ENCODE results near the gene DCAF16. TPM values are rescaled to one million over a fixed set of nuclear protein-coding genes. Genes with fewer than 3 reads are reported as not detected.

Gene DCAF16
- polyA plus RNA-seq, 1 donor (not counting 4 experiments of a cell fraction or from before 2014, with no cell fraction given), result 16.2 TPM

- Histone ChIP-seq H4K20me1 (ENCODE audit: control insufficient read depth, extremely low read depth, insufficient read depth, low read length) (no peaks in the 10 kb centered on the region), H3K4me2 (ENCODE audit: control insufficient read depth, extremely low read depth, insufficient read depth, low read depth, low read length) (no peak overlapping the region), H3K9me3 (ENCODE audit: control insufficient read depth, low read depth, low read length) (no peaks in the 10 kb centered on the region), H3K9me1 (ENCODE audit: control insufficient read depth, extremely low read depth, insufficient read depth, low read length) (no peaks in the 10 kb centered on the region), H2AFZ (ENCODE audit: control insufficient read depth, low read length) (peak overlapping the region; percentile 22), H3K4me1 (ENCODE audit: control insufficient read depth, extremely low read depth, insufficient read depth, low read length) (peaks cover 3% of the 10 kb centered on the region), H3K27me3 (ENCODE audit: control insufficient read depth, extremely low read depth, insufficient read depth, low read length) (no peaks in the 10 kb centered on the region), H3K4me3 (ENCODE audit: control insufficient read depth in 2 of 3, extremely low read depth in 1 of 3, insufficient read depth in 2 of 3, low read depth in 1 of 3, low read length in 3 of 3) (no peak overlapping the region), H3K36me3 (ENCODE audit: control insufficient read depth in 2 of 2, extremely low read depth in 1 of 2, insufficient read depth in 2 of 2, low read length in 2 of 2) (no peaks in the 10 kb centered on the region), H3K79me2 (ENCODE audit: control insufficient read depth, insufficient read depth, low read length) (peaks cover 45% of the 10 kb centered on the region), H3K9ac (ENCODE audit: control insufficient read depth, extremely low read depth, insufficient read depth, low read length) (no peak overlapping the region), H3K27ac (ENCODE audit: control insufficient read depth, insufficient read depth, low read length) (no peak overlapping the region)
- no peak for DNase-seq (ENCODE audit: low read depth, low spot score)
- dilution Hi-C loops (cut with MboI; ENCODE audit: extremely low pct_ligation_motif_present, low sequenced_read_pairs), result no loop called here
- peak; percentile 51 for FAIRE-seq
- TF ChIP-seq CTCF (optimal IDR thresholded peaks at IDR 0.05 in 1 of 3, IDR thresholded peaks at IDR 0.05 in 1 of 3, conservative IDR thresholded peaks at IDR 0.05 in 1 of 3; ENCODE audit: extremely low read depth in 1 of 3, insufficient read depth in 2 of 3, low read length in 3 of 3), result peak in 2 of 3 experiments; percentile 37 to 41
- no peak for TF ChIP-seq EZH2 (IDR thresholded peaks at IDR 0.05; ENCODE audit: low read length)
Observed at GRCh38 chr4:17817027-17817426, 6.5 kb upstream of the DCAF16 start.

- Histone ChIP-seq H3K4me3 (ENCODE audit: control insufficient read depth in 2 of 3, extremely low read depth in 1 of 3, insufficient read depth in 2 of 3, low read depth in 1 of 3, low read length in 3 of 3) (no peak overlapping the region), H3K79me2 (ENCODE audit: control insufficient read depth, insufficient read depth, low read length) (peaks cover 54% of the 10 kb centered on the region), H3K9ac (ENCODE audit: control insufficient read depth, extremely low read depth, insufficient read depth, low read length) (no peak overlapping the region), H3K4me1 (ENCODE audit: control insufficient read depth, extremely low read depth, insufficient read depth, low read length) (peaks cover 3% of the 10 kb centered on the region), H3K36me3 (ENCODE audit: control insufficient read depth in 2 of 2, extremely low read depth in 1 of 2, insufficient read depth in 2 of 2, low read length in 2 of 2) (no peaks in the 10 kb centered on the region), H3K27ac (ENCODE audit: control insufficient read depth, insufficient read depth, low read length) (no peak overlapping the region), H3K9me3 (ENCODE audit: control insufficient read depth, low read depth, low read length) (no peaks in the 10 kb centered on the region), H3K27me3 (ENCODE audit: control insufficient read depth, extremely low read depth, insufficient read depth, low read length) (no peaks in the 10 kb centered on the region), H3K4me2 (ENCODE audit: control insufficient read depth, extremely low read depth, insufficient read depth, low read depth, low read length) (no peak overlapping the region), H2AFZ (ENCODE audit: control insufficient read depth, low read length) (peak overlapping the region; percentile 26), H4K20me1 (ENCODE audit: control insufficient read depth, extremely low read depth, insufficient read depth, low read length) (no peaks in the 10 kb centered on the region), H3K9me1 (ENCODE audit: control insufficient read depth, extremely low read depth, insufficient read depth, low read length) (no peaks in the 10 kb centered on the region)
- DNase-seq (ENCODE audit: low read depth, low spot score), result no peak
- TF ChIP-seq EZH2 (IDR thresholded peaks at IDR 0.05; ENCODE audit: low read length) (no peak), CTCF (optimal IDR thresholded peaks at IDR 0.05 in 1 of 3, IDR thresholded peaks at IDR 0.05 in 1 of 3, conservative IDR thresholded peaks at IDR 0.05 in 1 of 3; ENCODE audit: extremely low read depth in 1 of 3, insufficient read depth in 2 of 3, low read length in 3 of 3) (no peak)
- dilution Hi-C loops (cut with MboI; ENCODE audit: extremely low pct_ligation_motif_present, low sequenced_read_pairs), result no loop called here
- FAIRE-seq, result no peak
Observed at GRCh38 chr4:17816142-17816541, 5.6 kb upstream of the DCAF16 start.

Data from keratinocyte (primary cell).